Peyer's patch (tissue), 4 donors: ENCODE results near the gene LYZL2. TPM values are rescaled to one million over a fixed set of nuclear protein-coding genes. Genes with fewer than 3 reads are reported as not detected.
"Not testable (repeated sequence)": the region's sequence is repeated elsewhere in the genome, so short reads cannot be mapped to it uniquely, and the experiment has no call there.

Source experiments
- DNase-seq, 3 donors: peaks; one replicate each; pipeline ENCODE4 v3.0.0-alpha.2; 2017 to 2019
- H3K27ac ChIP-seq, 4 donors: fragments of 200-600 bp; sonication (generic); one replicate each; pipeline ENCODE4 v1.5.1; 2016 to 2019
- H3K27me3 ChIP-seq, 2 donors: fragments of 200-600 bp; sonication (generic); one replicate each; pipeline ENCODE4 v1.5.1; 2019
- H3K36me3 ChIP-seq, 3 donors: fragments of 200-600 bp; sonication (generic); one replicate each; pipeline ENCODE4 v1.5.1; 2016 to 2019
- H3K4me1 ChIP-seq, 4 donors: fragments of 200-600 bp; sonication (generic); one replicate each; pipeline ENCODE4 v1.5.1; 2016 to 2019
- H3K4me3 ChIP-seq, 4 donors: fragments of 200-600 bp; sonication (generic); 1 replicate in 3 of 4; 2 replicates in 1 of 4; pipeline ENCODE4 v1.5.1; 2016 to 2019; ENCODE audit warnings: mild to moderate bottlenecking in 1 of 4
- H3K9me3 ChIP-seq, 4 donors: fragments of 200-600 bp; sonication (generic); one replicate each; pipeline ENCODE4 v1.5.1; 2016 to 2019; ENCODE audit warnings: mild to moderate bottlenecking in 1 of 4
- POLR2A ChIP-seq, 2 donors: fragments of 450-650 bp; IDR thresholded peaks; one replicate each; pipeline ENCODE4 v1.5.1; 2017; ENCODE audit warnings: antibody characterized with exemption in 2 of 2, mild to moderate bottlenecking in 2 of 2, moderate library complexity in 2 of 2
- total RNA-seq, 4 donors: library from RNA; depleted of rRNA; stranded (reverse); fragments of >200 nt; gene quantifications; one replicate each; pipeline ENCODE4 v1.1.0, GENCODE V29; 2016
- TF ChIP-seq, protein P1 (sequence below), 6 experiments: fragments of 450-650 bp in 4 of 6; fragments of 200-600 bp in 2 of 6; sonication (generic) in 1 of 6; IDR thresholded peaks; one replicate each; pipeline ENCODE4 v1.5.1; 2017 to 2019; ENCODE audit warnings: antibody characterized with exemption in 6 of 6, mild to moderate bottlenecking in 3 of 6, moderate library complexity in 1 of 6

LYZL2 gene
- total RNA-seq, 4 donors from 2014 or later = not detected

DNA sequence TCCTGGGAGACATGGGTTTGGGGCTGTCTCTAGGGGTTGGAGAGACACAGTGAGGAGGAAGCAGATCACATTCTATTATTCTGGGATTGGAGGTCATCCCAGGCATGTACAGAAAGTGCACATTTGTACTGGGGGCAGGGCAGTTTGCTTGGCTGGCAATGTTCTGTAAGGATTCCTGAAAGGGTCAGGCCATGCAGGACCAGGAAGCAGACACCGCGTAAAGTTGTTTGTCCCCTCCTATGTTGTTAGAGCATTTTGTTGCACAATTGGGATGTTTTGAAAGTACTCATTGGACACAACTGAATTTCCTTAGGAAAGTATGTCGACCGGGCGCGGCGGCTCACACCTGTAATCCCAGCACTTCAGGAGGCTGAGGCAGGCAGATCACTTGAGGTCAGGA lies 12.5 kb downstream of the LYZL2 start:
- no peak for DNase-seq
- Histone ChIP-seq H3K27ac (no peak overlapping the region), H3K9me3 (no peaks in the 10 kb centered on the region), H3K4me3 (no peak overlapping the region), H3K27me3 (no peaks in the 10 kb centered on the region), H3K4me1 (no peaks in the 10 kb centered on the region), H3K36me3 (no peaks in the 10 kb centered on the region)
- TF ChIP-seq, protein P1, sequence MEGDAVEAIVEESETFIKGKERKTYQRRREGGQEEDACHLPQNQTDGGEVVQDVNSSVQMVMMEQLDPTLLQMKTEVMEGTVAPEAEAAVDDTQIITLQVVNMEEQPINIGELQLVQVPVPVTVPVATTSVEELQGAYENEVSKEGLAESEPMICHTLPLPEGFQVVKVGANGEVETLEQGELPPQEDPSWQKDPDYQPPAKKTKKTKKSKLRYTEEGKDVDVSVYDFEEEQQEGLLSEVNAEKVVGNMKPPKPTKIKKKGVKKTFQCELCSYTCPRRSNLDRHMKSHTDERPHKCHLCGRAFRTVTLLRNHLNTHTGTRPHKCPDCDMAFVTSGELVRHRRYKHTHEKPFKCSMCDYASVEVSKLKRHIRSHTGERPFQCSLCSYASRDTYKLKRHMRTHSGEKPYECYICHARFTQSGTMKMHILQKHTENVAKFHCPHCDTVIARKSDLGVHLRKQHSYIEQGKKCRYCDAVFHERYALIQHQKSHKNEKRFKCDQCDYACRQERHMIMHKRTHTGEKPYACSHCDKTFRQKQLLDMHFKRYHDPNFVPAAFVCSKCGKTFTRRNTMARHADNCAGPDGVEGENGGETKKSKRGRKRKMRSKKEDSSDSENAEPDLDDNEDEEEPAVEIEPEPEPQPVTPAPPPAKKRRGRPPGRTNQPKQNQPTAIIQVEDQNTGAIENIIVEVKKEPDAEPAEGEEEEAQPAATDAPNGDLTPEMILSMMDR (IDR thresholded peaks at IDR 0.05) = no peak
- no peak for TF ChIP-seq POLR2A (IDR thresholded peaks at IDR 0.05)

GRCh38 chr10:30611041-30611440 lies 18.5 kb downstream of the LYZL2 start:
- not testable (repeated sequence) for H3K4me3 ChIP-seq, H3K9me3 ChIP-seq, H3K4me1 ChIP-seq, H3K27ac ChIP-seq, H3K36me3 ChIP-seq, H3K27me3 ChIP-seq, DNase-seq

GRCh38 chr10:30607814-30608213 lies 21.7 kb downstream of the LYZL2 start:
- TF ChIP-seq, protein P1 (IDR thresholded peaks at IDR 0.05) = no peak
- no peak for TF ChIP-seq POLR2A (IDR thresholded peaks at IDR 0.05)
- no peaks in the 10 kb centered on the region for H3K27me3 ChIP-seq

GRCh38 chr10:30606313-30606712 lies 23.2 kb downstream of the LYZL2 start:
- TF ChIP-seq, protein P1 (IDR thresholded peaks at IDR 0.05) = no peak
- TF ChIP-seq POLR2A (IDR thresholded peaks at IDR 0.05) = no peak
- Histone ChIP-seq H3K4me1 (no peaks in the 10 kb centered on the region), H3K9me3 (no peaks in the 10 kb centered on the region), H3K4me3 (no peak overlapping the region), H3K36me3 (no peaks in the 10 kb centered on the region), H3K27ac (no peak overlapping the region), H3K27me3 (no peaks in the 10 kb centered on the region)
- DNase-seq = no peak

More at GRCh38 chr10:30607814-30608213, 21.7 kb downstream of the LYZL2 start:
- Histone ChIP-seq H3K36me3 (no peaks in the 10 kb centered on the region), H3K9me3 (no peaks in the 10 kb centered on the region), H3K4me3 (no peak overlapping the region), H3K4me1 (no peaks in the 10 kb centered on the region), H3K27ac (no peak overlapping the region)
- no peak for DNase-seq

GRCh38 chr10:30605341-30606121 lies 24.0 kb downstream of the LYZL2 start:
- DNase-seq, H3K4me3 ChIP-seq: not testable (repeated sequence)

GRCh38 chr10:30603589-30603988 lies 26.0 kb downstream of the LYZL2 start:
- Histone ChIP-seq H3K36me3 (no peaks in the 10 kb centered on the region), H3K9me3 (no peaks in the 10 kb centered on the region), H3K4me3 (no peak overlapping the region), H3K4me1 (no peaks in the 10 kb centered on the region), H3K27me3 (no peaks in the 10 kb centered on the region), H3K27ac (no peak overlapping the region)
- DNase-seq = no peak
- TF ChIP-seq POLR2A (IDR thresholded peaks at IDR 0.05) = no peak
- TF ChIP-seq, protein P1 (IDR thresholded peaks at IDR 0.05) = no peak

More at GRCh38 chr10:30605341-30606121, 24.0 kb downstream of the LYZL2 start:
- not testable (repeated sequence) for H3K27ac ChIP-seq, H3K36me3 ChIP-seq, H3K9me3 ChIP-seq, H3K27me3 ChIP-seq, H3K4me1 ChIP-seq

DNA sequence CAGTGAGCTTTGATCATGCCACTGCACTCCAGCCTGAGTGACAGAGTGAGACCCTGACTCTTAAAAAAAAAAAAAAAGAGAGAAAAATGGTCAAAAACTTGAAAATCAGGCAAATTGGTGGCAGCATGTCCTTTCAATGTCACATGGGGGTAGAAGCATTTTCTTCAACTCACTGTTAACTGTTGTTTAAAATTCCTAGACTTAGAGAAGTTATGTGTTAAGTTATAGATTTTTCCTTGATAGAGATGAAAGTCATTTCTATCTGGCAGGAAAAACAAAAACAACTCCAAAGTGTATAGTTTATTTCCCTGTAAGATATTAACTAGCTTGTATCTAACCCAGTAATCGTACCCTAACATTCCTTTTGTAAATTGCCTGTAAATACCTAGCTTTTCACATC lies 26.8 kb downstream of the LYZL2 start:
- Histone ChIP-seq H3K27ac (no peak overlapping the region), H3K36me3 (no peaks in the 10 kb centered on the region), H3K4me1 (no peaks in the 10 kb centered on the region), H3K27me3 (no peaks in the 10 kb centered on the region), H3K9me3 (no peaks in the 10 kb centered on the region), H3K4me3 (no peak overlapping the region)
- no peak for TF ChIP-seq POLR2A (IDR thresholded peaks at IDR 0.05)
- TF ChIP-seq, protein P1 (IDR thresholded peaks at IDR 0.05) = no peak
- DNase-seq = no peak
